ENCODE results near the gene PIN4.
"Not testable (repeated sequence)": the region's sequence is repeated elsewhere in the genome, so short reads cannot be mapped to it uniquely, and the experiment has no call there.

PIN4 gene

DNA sequence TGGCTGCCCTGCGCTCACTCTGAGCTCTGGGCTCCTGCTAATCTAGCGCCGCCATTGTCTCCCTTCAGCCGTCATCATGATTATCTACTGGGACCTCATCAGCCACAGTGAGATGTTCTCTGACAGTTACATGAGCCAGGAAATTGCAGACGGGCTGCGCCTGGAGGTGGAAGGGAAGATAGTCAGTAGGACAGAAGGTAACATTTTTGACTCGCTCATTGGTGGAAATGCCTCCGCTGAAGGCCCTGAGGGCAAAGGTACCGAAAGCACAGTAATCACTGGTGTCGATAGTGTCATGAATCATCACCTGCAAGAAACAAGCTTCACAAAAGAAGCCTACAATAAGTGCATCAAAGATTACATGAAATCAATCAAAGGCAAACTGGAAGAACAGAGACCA, 21.8 kb upstream of the PIN4 start:
- DNase-seq: no peak
- TF ChIP-seq POLR2A (IDR thresholded peaks at IDR 0.05; ENCODE audit: low read length): no peak
- no peak for TF ChIP-seq GATA1 (IDR thresholded peaks at IDR 0.05; ENCODE audit: low read depth, low read length)

DNA sequence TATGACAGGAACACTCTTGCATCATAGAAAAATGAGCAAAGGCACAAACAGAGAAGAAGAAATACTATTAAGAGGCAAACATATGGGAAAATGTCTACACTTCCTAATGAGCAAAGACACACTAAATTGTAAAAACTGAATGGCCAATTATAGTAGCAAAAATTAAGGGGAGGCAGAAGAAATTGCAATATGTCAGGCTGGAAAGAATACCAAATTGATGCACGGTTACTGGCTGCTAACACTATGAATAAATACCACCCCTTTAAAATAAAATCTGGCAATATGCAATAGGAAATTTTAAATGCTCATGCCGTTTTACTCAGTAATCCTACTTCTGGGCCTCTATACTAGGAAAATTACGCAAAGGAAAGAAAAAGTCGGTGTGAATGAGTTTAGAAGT, 16.0 kb upstream of the PIN4 start:
- no peak for DNase-seq

DNA sequence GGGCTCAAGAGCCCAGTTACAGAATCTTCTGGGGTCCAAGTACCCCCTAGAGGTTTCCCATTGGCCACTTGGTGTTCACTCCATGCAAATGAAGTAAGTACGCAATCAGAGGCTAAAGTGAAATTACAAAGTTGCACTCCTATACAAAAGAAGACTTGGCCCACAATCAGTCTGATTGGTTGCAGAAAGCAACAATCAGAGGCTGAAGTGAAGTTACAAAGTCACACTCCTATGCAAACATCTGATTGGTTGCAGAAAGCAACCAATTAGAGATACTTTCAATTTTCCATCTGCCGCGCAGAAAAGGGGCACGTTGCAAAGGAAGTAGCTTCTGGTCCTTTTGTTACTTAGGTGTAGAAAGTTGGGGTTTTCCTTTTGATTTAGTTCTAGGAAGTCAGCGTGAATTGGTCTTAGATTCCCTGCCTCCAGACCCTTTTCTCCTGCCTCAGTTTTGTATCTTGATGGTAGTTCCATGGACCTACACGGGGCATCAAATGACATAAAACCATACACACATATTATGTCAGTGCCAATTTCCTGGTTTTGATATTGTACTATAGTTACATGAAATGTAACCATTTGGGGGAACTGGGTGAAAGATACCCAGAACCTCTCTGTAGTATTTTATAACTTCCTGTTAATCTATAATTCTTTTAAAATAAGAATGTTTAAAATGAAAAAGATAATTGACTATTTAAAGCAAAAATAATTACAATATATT, 12.4 kb upstream of the PIN4 start:
- DNase-seq: peak; percentile 0 to 2
- TF ChIP-seq GATA1 (IDR thresholded peaks at IDR 0.05; ENCODE audit: low read depth, low read length): no peak
- no peak for TF ChIP-seq POLR2A (IDR thresholded peaks at IDR 0.05; ENCODE audit: low read length)

More for the DNA sequence above, 16.0 kb upstream of the PIN4 start:
- TF ChIP-seq POLR2A (IDR thresholded peaks at IDR 0.05; ENCODE audit: low read length) (no peak), GATA1 (IDR thresholded peaks at IDR 0.05; ENCODE audit: low read depth, low read length) (no peak)

DNA sequence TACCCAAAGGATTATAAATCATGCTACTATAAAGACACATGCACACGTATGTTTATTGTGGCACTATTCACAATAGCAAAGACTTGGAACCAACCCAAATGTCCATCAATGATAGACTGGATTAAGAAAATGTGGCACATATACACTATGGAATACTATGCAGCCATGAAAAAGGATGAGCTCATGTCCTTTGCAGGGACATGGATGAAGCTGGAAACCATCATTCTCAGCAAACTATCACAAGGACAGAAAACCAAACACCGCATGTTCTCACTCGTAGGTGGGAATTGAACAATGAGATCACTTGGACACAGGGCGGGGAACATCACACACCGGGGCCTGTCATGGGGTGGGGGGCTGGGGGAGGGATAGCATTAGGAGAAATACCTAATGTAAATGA, 5.3 kb upstream of the PIN4 start:
- DNase-seq: not testable (repeated sequence)

DNA sequence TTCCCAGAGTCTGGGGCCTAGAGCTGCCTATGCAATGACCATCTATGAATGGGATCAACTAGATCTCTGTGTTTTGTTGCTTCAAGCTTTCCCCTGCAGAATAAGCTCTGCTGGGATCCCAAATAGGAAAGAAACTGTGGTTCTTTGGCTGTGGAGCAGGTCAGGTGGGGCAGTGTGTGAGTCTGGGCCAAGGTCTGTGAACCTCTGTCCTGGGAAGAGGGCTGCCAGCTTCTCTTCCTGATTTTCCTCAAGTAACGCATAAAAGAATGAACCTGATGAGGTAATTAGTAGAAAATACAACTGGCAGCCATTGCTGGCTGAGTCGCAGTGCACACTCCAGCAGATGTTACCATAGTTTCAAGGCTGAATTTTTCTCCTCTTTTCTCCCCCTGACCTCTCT, 4.6 kb upstream of the PIN4 start:
- TF ChIP-seq POLR2A (IDR thresholded peaks at IDR 0.05; ENCODE audit: low read length) (no peak), GATA1 (IDR thresholded peaks at IDR 0.05; ENCODE audit: low read depth, low read length) (no peak)
- DNase-seq: no peak

DNA sequence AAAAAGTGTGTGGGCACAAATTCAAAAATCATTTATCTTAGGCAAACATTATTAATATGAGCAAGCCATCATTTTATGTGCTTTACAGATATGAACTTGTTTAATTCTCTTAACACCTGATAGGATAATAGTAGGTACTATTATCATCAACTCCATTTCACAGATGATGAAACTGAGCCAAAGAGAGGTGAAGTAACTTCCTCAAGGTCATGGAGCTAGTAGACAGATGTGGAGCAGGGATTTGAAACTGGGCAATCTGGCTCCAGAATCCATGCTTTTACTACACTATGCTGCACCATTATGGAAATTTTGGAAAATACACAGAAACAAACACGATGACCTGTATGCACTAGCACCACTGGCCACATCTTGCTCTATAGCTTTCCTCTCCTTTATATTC, 1.0 kb upstream of the PIN4 start:
- TF ChIP-seq POLR2A (IDR thresholded peaks at IDR 0.05; ENCODE audit: low read length) (no peak), GATA1 (IDR thresholded peaks at IDR 0.05; ENCODE audit: low read depth, low read length) (no peak)
- peak; percentile 32 to 42 for DNase-seq

DNA sequence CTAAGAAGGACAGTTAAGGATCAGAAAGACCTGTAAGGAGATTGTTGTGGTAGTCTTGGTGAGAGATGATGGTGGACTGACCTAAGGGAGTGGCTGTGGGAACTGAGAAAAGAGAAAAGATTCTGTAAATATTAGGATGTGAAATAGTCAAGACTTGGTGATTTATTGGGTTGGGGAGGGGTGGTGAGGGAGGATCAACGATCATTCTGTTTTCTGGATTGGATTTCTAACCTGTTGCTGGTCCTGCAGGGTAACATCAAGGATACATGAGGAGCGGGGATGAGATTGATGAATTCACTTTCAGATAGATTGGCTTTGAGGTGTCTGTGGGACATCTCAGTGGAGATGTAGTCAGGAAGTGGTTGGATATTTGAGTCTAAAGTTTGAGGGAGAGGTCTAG, 1.4 kb downstream of the PIN4 start:
- no peak for DNase-seq
- TF ChIP-seq POLR2A (IDR thresholded peaks at IDR 0.05; ENCODE audit: low read length) (no peak), GATA1 (IDR thresholded peaks at IDR 0.05; ENCODE audit: low read depth, low read length) (no peak)

DNA sequence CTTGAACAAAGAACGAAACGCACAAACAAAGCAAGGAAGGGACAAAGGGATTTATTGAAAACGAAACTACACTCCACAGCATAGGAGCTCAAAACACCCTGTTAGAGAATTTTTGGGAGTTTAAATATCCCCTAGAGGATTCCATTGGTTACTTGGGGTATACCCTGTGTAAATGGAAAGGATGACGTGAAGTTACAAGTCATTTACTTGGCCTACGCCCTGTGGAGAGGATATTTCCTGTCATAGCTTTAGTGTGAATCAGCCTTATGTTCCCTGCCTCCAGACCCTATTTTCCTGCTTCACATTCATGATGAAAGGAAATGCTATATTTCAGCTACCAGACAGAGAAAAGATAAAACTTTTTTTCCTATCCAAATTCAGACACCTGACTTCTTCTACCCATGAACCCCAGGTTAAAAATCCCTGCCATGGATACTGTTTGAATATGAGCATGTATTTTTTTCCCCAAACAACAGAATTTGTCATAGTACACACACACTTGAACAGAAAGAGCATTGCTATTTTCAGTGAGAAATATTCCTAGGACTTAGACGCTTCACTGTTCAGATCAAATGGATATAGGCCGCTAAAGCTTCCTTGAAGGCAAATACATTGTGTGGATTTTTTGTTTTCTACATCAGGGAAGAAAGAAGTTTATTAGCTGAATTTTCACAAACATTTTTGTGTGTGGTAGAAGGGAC, 20.4 kb downstream of the PIN4 start:
- TF ChIP-seq GATA1 (IDR thresholded peaks at IDR 0.05; ENCODE audit: low read depth, low read length) (no peak), POLR2A (IDR thresholded peaks at IDR 0.05; ENCODE audit: low read length) (no peak)
- DNase-seq: no peak

DNA sequence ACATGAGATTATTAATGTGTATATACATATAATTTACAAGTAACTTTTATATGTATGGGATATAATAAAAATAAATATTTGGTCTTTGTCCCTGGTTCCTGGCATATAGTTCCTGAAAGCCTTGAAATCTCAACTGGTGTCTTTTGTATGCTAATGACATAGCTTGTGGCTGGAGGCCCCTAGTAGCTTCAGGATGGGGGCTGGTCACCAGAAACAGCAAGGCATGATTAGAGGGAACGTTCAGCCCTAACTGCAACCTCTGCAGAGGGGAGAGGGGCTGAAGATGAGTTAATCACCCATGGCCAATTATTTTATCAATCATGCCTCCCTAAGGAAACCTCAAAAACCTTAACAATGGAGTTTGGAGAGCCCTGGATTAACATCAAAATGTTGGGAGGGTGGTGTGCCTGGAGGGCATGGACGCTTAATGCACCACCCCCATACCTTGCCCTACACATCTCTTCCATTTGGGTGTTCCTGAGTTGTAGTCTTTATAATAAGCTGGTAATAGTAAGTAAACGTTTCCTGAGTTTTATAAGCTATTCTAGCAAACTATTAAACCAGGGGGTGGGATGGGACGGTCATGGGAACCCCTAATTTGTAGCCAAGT, 21.3 kb downstream of the PIN4 start:
- TF ChIP-seq GATA1 (IDR thresholded peaks at IDR 0.05; ENCODE audit: low read depth, low read length): no peak
- no peak for TF ChIP-seq POLR2A (IDR thresholded peaks at IDR 0.05; ENCODE audit: low read length)
- no peak for DNase-seq

DNA sequence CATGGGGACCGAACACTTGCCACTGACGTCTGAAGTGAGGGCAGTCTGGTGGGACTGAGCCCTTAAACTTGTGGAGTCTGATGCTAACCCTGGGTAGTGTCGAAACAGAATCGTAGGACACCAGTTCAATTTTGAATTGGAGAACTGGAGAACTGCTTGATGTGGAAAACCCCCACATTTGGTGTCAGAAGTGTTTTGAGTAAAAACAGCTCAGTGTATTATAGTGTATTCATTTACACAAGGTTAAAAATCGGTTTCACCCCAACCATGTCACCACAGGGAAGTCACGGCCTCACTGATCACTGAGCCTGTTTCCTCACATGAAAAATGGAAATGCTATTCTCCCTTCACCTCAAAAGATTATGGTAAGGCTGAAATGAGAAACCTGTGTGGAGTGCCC, 21.9 kb downstream of the PIN4 start:
- TF ChIP-seq GATA1 (IDR thresholded peaks at IDR 0.05; ENCODE audit: low read depth, low read length) (no peak), POLR2A (IDR thresholded peaks at IDR 0.05; ENCODE audit: low read length) (no peak)

DNA sequence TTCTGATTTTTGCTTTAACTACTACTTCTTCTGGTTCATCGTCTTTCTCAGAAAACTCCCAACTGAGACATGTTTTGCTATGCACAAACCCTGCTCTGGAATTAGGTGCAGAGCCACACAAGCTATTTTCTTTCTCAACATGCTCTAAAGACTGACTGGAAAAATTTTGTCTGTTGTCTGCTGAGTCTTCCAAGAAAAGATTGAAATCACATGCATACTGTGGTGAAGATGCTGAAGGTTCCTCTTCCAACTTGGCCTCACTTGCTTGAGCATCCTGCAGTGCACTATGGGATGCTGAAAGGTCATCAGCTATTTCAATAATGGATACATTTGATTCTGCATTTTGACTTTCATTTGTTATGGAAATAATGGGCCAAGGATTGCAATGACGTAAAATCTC, 24.1 kb downstream of the PIN4 start:
- no peak for DNase-seq
- TF ChIP-seq POLR2A (IDR thresholded peaks at IDR 0.05; ENCODE audit: low read length) (no peak), GATA1 (IDR thresholded peaks at IDR 0.05; ENCODE audit: low read depth, low read length) (no peak)

More for the DNA sequence above, 21.9 kb downstream of the PIN4 start:
- DNase-seq: no peak

DNA sequence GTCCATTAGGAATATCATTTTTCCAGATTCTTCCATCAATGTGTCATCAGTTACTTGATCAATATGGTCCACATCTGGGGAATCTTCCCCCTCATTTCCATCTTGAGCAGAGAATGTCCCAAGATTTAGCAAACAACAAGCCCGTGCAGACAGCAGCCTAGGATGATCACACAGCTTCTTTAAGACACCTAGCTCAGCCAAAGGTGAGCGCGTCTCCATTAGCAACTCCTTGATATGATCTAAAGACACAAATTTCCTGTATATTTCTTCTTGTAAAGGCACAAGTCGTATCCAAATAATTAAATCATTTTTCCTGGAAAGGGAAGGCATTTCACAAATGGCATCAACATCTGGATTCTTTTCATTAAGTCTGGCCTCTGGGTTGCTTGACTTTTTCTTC, 25.8 kb downstream of the PIN4 start:
- TF ChIP-seq POLR2A (IDR thresholded peaks at IDR 0.05; ENCODE audit: low read length) (no peak), GATA1 (IDR thresholded peaks at IDR 0.05; ENCODE audit: low read depth, low read length) (no peak)
- DNase-seq: no peak

DNA sequence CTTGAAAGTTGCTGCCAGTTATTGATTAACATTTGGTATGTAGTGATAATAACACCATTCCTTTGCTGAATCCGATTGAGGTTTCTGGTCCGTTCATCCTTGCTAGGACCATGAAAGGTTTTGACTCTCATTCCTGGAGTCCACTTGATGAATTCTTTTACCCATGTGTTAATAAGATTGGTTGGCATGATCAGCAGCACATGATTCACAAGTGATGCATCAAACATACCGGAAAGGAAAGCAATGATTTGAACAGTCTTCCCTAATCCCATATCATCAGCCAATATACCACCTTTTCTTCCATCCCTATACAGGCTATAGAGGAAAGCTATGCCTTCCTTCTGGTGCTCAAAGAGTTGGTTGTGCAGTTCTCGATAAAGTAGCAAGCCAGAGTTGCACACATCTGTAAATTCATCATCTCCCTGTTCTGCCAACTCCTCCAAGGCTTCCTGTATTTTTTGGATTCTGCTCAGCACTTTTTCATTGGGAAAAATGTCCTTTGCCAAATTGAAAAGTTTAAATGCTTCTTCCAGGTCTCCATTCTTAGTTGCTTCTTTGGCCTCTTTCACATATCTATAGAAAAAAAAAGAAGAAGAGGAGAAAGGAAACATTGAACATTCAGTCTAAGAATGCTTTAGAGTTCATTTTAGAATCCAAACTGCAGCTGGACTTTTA, 26.7 kb downstream of the PIN4 start:
- DNase-seq: no peak
- TF ChIP-seq POLR2A (IDR thresholded peaks at IDR 0.05; ENCODE audit: low read length): no peak
- no peak for TF ChIP-seq GATA1 (IDR thresholded peaks at IDR 0.05; ENCODE audit: low read depth, low read length)

DNA sequence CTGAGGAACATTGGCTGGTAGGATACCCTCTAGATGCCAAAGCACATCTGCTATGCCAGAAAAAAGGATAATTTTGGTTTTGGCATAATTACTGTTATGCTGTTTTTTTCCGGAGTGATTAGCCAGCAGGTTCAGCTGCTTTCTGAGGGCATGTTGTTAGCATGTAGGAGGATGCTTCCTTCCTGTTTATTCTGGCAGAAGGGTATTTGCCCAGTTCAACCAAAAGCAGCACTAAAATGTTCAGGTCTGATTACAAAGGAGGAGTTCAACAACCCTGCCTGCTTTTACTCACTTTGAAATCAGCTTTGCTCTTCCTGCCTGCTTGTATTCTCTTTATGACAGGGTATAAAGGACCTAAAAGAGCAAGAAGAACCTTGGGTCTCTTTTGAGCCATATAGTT, 35.4 kb downstream of the PIN4 start:
- TF ChIP-seq GATA1 (IDR thresholded peaks at IDR 0.05; ENCODE audit: low read depth, low read length) (no peak), POLR2A (IDR thresholded peaks at IDR 0.05; ENCODE audit: low read length) (no peak)
- no peak for DNase-seq

DNA sequence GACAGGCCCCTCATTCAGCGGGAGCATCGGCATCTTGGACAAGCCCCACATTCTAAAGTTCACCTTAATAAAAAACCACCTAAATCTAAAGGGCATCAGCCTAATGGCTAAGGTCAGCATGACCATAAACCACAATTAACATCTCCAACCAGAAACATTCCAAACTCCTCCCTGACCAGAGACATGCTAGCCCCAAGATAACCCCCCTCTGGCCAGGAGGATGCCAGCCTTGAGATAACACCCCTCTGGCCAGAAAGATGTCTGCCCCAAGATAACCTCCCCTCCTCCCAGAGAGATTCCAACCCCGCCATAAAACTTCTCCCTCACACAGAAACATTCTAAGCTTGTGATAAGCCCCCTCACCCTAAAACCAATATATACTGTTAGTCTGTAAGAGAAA, 38.8 kb downstream of the PIN4 start:
- peak in 1 of 2 experiments; percentile 37 for DNase-seq
